NCI-H1105 (cell line): ENCODE data around the gene FHIT.

Experiments
- DNase-seq: peaks from one replicate; lab custom pipeline; 2025; lab: John Stamatoyannopoulos, UW

Gene FHIT

GRCh38 chr3:59717679-59718205 is 1533.5 kb downstream of the FHIT start:
- no peak for DNase-seq

GRCh38 chr3:59714066-59714465 is 1537.2 kb downstream of the FHIT start:
- no peak for DNase-seq

DNA sequence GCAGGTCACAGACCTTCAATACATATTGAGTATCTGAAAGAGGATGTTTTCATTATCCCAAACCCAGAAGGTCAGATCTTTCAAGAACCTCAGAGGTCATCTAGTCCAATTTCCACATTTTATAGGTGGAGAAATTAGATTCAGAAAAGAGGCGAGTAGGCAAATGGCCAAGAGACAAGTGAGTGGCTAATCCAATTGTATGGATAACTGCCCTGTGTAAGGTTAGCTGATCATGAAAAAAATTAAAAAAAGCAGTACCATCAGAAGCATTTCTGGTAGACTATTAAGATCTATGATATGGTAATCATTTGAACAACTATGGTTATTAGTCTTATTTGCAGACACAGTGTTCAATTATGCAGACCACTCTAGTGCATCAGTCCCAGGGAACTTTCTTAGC is 1540.7 kb downstream of the FHIT start:
- DNase-seq, result no peak

DNA sequence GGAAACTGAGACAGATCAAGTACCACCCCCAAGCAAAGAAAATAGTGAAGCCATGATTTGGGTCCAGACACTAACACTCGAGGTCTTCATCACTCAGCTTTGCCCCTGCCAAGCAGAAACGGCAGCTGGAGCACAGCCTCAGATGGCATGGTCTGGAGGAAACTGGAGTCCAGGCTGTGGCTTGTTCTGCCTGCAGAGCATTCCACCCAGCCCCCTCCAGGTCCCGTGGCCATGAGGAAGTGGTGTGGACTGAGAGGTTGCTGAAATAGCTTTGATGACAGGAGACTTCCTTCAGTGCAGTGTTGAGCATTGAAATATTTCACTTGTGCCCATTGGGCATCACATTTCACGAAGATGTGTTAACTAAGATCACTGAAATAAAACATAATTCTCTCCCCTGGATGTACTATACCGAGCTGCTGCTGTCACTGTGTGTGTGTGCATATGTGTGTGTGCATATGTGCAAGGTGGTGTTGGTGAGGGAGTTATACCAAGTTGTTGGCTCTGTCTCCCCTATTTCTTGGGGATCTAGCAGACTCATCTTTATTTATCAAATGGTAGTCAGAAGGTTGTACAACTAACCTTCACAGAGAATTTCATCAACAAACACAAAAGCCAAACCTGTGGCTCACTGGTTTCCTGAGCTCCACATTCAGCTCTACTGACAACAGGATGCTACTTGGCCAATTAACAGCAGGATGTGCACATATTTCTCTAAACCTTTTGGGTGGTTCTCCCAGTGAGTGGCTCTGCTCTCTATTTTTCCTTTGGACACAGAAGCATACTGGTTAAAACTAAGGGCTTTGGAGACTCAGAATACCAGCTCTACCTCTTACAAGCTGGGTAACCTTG is 1541.3 kb downstream of the FHIT start:
- DNase-seq, result no peak

GRCh38 chr3:59708202-59708601 is 1543.0 kb downstream of the FHIT start:
- no peak for DNase-seq

DNA sequence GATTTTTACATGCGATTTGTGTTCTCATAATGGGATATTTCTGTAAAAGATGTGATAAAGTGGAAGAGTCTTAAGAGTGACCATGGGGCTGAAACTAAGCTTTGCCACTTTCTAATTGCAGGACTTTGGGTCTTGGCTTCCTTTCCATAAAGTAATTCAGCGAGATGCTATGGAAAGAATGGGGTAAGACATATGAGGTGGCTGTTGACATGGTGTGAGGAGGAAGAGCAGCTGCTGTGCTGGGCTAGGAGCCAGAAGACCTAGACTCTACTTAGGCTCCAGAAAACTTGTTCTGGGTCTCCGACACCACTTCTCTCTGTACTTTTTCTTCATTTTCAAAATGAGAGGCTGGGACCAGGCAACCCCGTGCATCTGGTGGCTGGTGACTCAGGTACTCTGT is 1547.0 kb downstream of the FHIT start:
- no peak for DNase-seq

DNA sequence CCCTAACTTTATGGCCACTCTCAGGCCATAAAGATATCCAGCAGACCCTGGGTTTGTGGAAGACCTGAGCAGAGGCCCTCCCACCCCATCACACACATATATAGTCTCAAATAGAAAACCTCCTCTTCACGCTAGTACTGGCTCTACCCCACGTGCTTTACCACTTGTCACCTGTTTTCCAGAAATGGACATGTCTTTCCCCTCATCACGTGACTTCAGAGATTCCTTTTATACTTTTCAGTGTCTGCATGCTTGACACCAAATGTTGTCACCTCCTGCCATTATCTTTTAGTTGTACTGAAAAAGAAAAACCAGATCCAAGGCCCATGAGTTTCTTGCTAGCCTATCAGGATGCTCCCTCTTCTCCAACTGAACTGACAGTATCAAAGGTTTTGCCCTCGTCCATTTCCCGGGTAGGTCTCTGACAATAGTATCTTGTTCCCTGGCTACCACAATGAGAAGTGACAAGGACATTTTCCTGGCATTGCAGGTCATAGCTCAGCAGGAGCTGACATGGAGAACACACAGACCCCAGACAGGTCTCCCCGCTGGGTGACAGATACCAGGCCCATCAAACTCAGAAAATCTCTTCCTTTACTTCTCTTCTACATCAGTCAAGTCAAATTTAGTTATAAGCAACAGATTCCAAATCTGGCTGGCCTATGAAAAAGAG is 1551.5 kb downstream of the FHIT start:
- no peak for DNase-seq
